Activated B cell treated with CpG ODN at 0.5 μM for 24 hours (primary cell): ENCODE data around the gene NUDCD3. TPM values are rescaled to one million over a fixed set of nuclear protein-coding genes. Genes with fewer than 3 reads are reported as not detected.
A peak's percentile ranks its signal among the peaks of the same experiment; 100 is the strongest.

Experiments used
- ATAC-seq: fragments of 200-7000 bp; cut with Tn5 transposase; one replicate; pipeline ENCODE4 v1.10.0; 2021; ENCODE audit warnings: low read depth, mild to moderate bottlenecking, moderate library complexity
- CTCF ChIA-PET: fragments of 350-600 bp; sonication (Branson Sonifier 250); formaldehyde crosslinking; loops from one replicate; lab custom pipeline; 2021; ENCODE audit warnings: antibody characterized with exemption; lab: Charles Lee
- POLR2A ChIA-PET: fragments of 350-600 bp; sonication (Branson Sonifier 250); formaldehyde crosslinking; loops from one replicate; lab custom pipeline; 2021; ENCODE audit warnings: antibody characterized with exemption; lab: Charles Lee
- DNase-seq: peaks from one replicate; pipeline ENCODE4 v3.0.0; 2022
- H3K27ac Mint-ChIP-seq: one replicate; pipeline ENCODE4 v1.8.0; 2020; ENCODE audit warnings: mixed read lengths
- H3K27me3 Mint-ChIP-seq: one replicate; pipeline ENCODE4 v1.8.0; 2021; ENCODE audit warnings: mixed read lengths
- H3K36me3 Mint-ChIP-seq: one replicate; pipeline ENCODE4 v1.8.0; 2021; ENCODE audit warnings: low read depth, mixed read lengths
- H3K4me1 Mint-ChIP-seq: one replicate; pipeline ENCODE4 v1.8.0; 2021; ENCODE audit warnings: mixed read lengths
- H3K4me3 Mint-ChIP-seq: one replicate; pipeline ENCODE4 v1.8.0; 2020; ENCODE audit warnings: mild to moderate bottlenecking, mixed read lengths
- H3K9me3 Mint-ChIP-seq: one replicate; pipeline ENCODE4 v1.8.0; 2020; ENCODE audit warnings: mixed read lengths
- intact Hi-C: fragments of 100-400 bp; cut with micrococcal nuclease; formaldehyde crosslinking; loops from one replicate; pipeline ENCODE4 v1.15.1; 2024
- total RNA-seq: library from RNA; stranded (reverse); gene quantifications from 2 replicates; pipeline ENCODE4 v1.2.3, GENCODE V29; 2022
- TF ChIP-seq, protein P1 (sequence below): fragments of 200-600 bp; IDR thresholded peaks from one replicate; pipeline ENCODE4 v1.8.0; 2022; ENCODE audit warnings: antibody characterized with exemption, mild to moderate bottlenecking

Gene NUDCD3
- 80.7 and 85.1 TPM in 2 replicates for total RNA-seq

DNA sequence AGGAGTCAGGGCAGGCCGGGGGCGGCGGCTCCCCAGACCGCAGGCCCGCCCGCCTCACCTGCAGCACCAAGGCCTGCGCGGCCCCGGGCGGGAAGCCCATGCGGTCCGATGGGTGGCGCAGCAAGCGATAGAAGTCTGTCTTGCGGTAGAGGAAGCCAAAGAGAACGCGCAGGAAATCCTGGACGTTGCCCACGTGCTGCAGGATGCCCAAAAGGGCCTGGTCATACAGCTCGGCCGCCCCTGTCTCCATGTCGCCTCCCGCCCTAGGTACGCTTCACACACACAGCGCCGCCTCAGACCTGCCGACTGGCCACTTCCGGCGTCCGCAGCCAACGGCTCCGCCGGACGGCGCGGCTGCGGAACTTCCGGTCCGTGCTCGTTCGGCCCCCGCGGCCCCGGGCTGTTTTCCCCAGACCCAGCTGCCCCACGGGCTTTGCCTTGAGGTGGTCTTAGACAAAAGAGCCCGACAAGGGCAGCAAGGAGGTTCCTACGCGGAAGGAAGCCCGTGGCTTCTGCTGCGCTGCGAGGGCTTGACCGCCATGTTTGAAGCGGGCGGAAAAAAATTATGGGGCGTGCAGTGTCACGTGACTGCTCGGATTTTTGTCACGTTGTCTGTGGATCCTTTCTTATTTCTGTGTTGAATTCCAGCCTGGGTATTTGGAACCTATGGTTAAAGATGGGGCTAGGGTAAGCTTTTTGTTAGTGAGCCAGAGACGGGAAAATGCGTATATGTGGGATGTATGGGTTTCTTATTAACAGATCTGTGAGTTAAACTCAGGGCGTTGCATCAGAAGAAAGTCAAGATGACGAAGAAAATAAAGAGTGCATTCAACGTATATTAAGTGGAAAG is at the start of gene NUDCD3:
Gene NUDCD3 (minus strand): TSS at position 308 of the 850 bp plus-strand sequence. CDS start 58 bp downstream, at position 250.
- ChIA-PET CTCF (interaction anchor here (0.9 to 1.9 kb wide), 5 partner anchors 44 to 418 kb away, joined by 3 to 5 read pairs (median 3); no protein-coding TSS in a partner anchor), POLR2A (interaction anchor here (0.9 to 3.3 kb wide), 14 partner anchors 10 to 621 kb away, joined by 3 to 21 read pairs (median 4); partner anchors contain the start of genes DBNL, DDX56, H2AZ2 and OGDH)
- peaks cover 23% of the 10 kb centered on the region for H3K36me3 Mint-ChIP-seq
- DNase-seq = peak; percentile 80
- H3K4me3 Mint-ChIP-seq = peak within 1 kb of the TSS; percentile 90
- no peaks in the 10 kb centered on the region for H3K9me3 Mint-ChIP-seq
- intact Hi-C loops = loop anchor here (1.0 to 5.0 kb wide), 12 partner anchors 74 to 1278 kb away; partner anchors contain the start of genes H2AZ2, OGDH, POLM and PPIA
- ATAC-seq = peak; percentile 84
- TF ChIP-seq, protein P1, sequence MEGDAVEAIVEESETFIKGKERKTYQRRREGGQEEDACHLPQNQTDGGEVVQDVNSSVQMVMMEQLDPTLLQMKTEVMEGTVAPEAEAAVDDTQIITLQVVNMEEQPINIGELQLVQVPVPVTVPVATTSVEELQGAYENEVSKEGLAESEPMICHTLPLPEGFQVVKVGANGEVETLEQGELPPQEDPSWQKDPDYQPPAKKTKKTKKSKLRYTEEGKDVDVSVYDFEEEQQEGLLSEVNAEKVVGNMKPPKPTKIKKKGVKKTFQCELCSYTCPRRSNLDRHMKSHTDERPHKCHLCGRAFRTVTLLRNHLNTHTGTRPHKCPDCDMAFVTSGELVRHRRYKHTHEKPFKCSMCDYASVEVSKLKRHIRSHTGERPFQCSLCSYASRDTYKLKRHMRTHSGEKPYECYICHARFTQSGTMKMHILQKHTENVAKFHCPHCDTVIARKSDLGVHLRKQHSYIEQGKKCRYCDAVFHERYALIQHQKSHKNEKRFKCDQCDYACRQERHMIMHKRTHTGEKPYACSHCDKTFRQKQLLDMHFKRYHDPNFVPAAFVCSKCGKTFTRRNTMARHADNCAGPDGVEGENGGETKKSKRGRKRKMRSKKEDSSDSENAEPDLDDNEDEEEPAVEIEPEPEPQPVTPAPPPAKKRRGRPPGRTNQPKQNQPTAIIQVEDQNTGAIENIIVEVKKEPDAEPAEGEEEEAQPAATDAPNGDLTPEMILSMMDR = no peak
- peaks cover 46% of the 10 kb centered on the region for H3K4me1 Mint-ChIP-seq
- peaks cover 5% of the 10 kb centered on the region for H3K27me3 Mint-ChIP-seq
- H3K27ac Mint-ChIP-seq = peak within 1 kb of the TSS; percentile 97

DNA sequence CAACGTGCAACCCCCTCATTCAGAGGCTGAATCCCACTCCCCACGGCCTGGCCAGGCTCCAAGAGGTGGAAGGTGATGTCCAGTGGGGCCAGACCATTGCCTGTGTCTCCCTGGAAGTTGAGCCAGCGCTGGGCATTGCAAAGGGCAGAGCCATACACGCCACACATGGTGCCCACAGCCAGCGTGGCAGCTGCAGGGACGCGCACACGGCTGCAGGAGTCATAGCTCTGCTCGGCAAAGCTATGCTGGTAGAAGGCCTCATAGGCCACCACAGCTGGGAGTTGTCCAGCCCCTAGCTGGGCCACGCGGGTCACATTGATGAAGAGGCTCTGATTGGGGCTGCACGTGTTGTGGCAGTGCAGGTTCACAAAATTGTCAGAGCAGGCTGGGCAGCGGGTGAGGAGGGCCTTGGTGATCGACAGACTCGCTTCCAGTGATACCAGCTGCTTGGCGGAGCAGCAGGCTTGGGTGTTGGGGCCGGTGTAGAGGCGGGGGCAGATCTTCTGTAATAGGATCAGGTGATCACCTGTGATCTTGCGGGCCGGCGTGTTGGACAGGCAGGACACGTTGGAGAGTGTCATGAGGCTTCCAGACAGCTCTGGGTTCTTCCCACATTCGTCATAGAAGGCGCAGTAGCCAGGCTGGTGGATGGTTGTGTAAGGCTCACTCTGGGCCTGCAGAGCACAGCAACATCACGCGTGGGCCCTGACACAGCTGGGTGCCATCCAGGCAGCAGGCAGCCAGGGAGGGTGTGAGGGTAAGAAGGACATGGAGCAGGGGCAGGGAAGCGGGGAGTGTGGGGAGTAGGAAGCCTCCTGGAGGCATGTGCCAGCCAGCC is 49.4 kb upstream of the NUDCD3 start:
- DNase-seq = no peak
- Mint-ChIP-seq H3K4me3 (no peak overlapping the region), H3K4me1 (no peaks in the 10 kb centered on the region), H3K9me3 (no peaks in the 10 kb centered on the region), H3K27ac (no peak overlapping the region), H3K36me3 (no peaks in the 10 kb centered on the region), H3K27me3 (peaks cover 4% of the 10 kb centered on the region)
- TF ChIP-seq, protein P1 = no peak
- no peak for ATAC-seq
- CTCF ChIA-PET = no interaction called here
- POLR2A ChIA-PET = no interaction called here
- intact Hi-C loops = no loop called here

GRCh38 chr7:44538798-44539668 is 48.6 kb upstream of the NUDCD3 start:
- ChIA-PET CTCF (no interaction called here), POLR2A (no interaction called here)
- DNase-seq (no peak), ATAC-seq (no peak)
- TF ChIP-seq, protein P1 = no peak
- Mint-ChIP-seq H3K4me3 (no peak overlapping the region), H3K27me3 (peaks cover 2% of the 10 kb centered on the region), H3K27ac (no peak overlapping the region), H3K4me1 (no peaks in the 10 kb centered on the region), H3K9me3 (no peaks in the 10 kb centered on the region), H3K36me3 (no peaks in the 10 kb centered on the region)
- intact Hi-C loops = no loop called here

- H3K9me3 Mint-ChIP-seq = no peaks in the 10 kb centered on the region
- POLR2A ChIA-PET = no interaction called here
- H3K4me1 Mint-ChIP-seq = no peaks in the 10 kb centered on the region
- intact Hi-C loops = no loop called here
- no peak for DNase-seq
- TF ChIP-seq, protein P1 = no peak
- CTCF ChIA-PET = no interaction called here
- H3K27ac Mint-ChIP-seq = no peak overlapping the region
- H3K36me3 Mint-ChIP-seq = no peaks in the 10 kb centered on the region
- ATAC-seq = no peak
- H3K27me3 Mint-ChIP-seq = no peaks in the 10 kb centered on the region
- H3K4me3 Mint-ChIP-seq = no peak overlapping the region
These were observed 47.8 kb upstream of the NUDCD3 start for GRCh38 chr7:44538093-44538797.
